ENCODE results near the gene GTPBP6. TPM values are rescaled to one million over a fixed set of nuclear protein-coding genes. Genes with fewer than 3 reads are reported as not detected.

Gene GTPBP6
- total RNA-seq, 1 experiment from 2014 or later: 37.4 TPM

DNA sequence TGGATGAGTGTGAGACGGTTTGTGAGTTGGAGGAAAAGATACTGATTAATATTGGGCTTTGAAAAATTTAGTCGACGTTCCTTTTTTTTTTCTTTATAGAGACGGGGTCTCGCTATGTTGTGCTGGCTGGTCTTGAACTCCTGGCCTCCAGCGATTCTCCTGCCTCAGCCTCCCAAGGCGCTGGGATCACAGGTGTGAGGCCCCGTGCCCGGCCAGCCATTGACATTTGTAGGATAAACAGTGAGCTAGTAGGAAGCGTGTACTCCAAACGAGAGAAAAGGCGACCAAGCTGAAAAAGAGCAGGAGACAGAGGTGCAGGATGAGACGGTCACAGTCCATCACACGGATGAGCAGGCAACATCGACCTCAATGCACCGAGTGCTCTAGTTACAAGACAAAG lies 48.8 kb upstream of the GTPBP6 start:
- intact Hi-C loops (cut with micrococcal nuclease; ENCODE audit: unreplicated experiment) (no loop called here), in situ Hi-C loops (cut with HindIII; ENCODE audit: low pct_unique_long_range_greater_than_20kb, low sequenced_read_pairs) (no loop called here)
- Histone ChIP-seq H3K36me3 (ENCODE audit: control insufficient read depth, insufficient read depth, low read length) (no peaks in the 10 kb centered on the region), H3K4me3 (ENCODE audit: low read depth in 2 of 2, low read length in 2 of 2) (no peak overlapping the region), H3K27ac (ENCODE audit: low read length) (no peak overlapping the region), H3K9me3 (ENCODE audit: control insufficient read depth, insufficient read depth, low read depth, low read length) (no peaks in the 10 kb centered on the region), H3K27me3 (ENCODE audit: control insufficient read depth, insufficient read depth, low read length) (no peaks in the 10 kb centered on the region), H3K4me1 (ENCODE audit: control insufficient read depth, insufficient read depth, low read length) (no peaks in the 10 kb centered on the region)
- TF ChIP-seq TCF7L2 (IDR thresholded peaks at IDR 0.05; ENCODE audit: low read depth, low read length) (no peak), POLR2AphosphoS5 (IDR thresholded peaks at IDR 0.05; ENCODE audit: low read depth, low read length) (no peak), SIN3A (IDR thresholded peaks at IDR 0.05; ENCODE audit: borderline replicate concordance, insufficient read depth, low read depth, low read length) (no peak)
- TF ChIP-seq, protein P1, sequence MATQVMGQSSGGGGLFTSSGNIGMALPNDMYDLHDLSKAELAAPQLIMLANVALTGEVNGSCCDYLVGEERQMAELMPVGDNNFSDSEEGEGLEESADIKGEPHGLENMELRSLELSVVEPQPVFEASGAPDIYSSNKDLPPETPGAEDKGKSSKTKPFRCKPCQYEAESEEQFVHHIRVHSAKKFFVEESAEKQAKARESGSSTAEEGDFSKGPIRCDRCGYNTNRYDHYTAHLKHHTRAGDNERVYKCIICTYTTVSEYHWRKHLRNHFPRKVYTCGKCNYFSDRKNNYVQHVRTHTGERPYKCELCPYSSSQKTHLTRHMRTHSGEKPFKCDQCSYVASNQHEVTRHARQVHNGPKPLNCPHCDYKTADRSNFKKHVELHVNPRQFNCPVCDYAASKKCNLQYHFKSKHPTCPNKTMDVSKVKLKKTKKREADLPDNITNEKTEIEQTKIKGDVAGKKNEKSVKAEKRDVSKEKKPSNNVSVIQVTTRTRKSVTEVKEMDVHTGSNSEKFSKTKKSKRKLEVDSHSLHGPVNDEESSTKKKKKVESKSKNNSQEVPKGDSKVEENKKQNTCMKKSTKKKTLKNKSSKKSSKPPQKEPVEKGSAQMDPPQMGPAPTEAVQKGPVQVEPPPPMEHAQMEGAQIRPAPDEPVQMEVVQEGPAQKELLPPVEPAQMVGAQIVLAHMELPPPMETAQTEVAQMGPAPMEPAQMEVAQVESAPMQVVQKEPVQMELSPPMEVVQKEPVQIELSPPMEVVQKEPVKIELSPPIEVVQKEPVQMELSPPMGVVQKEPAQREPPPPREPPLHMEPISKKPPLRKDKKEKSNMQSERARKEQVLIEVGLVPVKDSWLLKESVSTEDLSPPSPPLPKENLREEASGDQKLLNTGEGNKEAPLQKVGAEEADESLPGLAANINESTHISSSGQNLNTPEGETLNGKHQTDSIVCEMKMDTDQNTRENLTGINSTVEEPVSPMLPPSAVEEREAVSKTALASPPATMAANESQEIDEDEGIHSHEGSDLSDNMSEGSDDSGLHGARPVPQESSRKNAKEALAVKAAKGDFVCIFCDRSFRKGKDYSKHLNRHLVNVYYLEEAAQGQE (IDR thresholded peaks at IDR 0.05; ENCODE audit: insufficient read depth in 1 of 2, low read depth in 2 of 2, low read length in 1 of 2): no peak
- TF ChIP-seq, protein P2, sequence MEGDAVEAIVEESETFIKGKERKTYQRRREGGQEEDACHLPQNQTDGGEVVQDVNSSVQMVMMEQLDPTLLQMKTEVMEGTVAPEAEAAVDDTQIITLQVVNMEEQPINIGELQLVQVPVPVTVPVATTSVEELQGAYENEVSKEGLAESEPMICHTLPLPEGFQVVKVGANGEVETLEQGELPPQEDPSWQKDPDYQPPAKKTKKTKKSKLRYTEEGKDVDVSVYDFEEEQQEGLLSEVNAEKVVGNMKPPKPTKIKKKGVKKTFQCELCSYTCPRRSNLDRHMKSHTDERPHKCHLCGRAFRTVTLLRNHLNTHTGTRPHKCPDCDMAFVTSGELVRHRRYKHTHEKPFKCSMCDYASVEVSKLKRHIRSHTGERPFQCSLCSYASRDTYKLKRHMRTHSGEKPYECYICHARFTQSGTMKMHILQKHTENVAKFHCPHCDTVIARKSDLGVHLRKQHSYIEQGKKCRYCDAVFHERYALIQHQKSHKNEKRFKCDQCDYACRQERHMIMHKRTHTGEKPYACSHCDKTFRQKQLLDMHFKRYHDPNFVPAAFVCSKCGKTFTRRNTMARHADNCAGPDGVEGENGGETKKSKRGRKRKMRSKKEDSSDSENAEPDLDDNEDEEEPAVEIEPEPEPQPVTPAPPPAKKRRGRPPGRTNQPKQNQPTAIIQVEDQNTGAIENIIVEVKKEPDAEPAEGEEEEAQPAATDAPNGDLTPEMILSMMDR (IDR thresholded peaks at IDR 0.05): no peak
- no peak for ATAC-seq
- no peak for DNase-seq (ENCODE audit: low read depth, low spot score)
- ChIA-PET CTCF (no interaction called here), POLR2A (no interaction called here)
- BruUV-seq (replicated peaks): no TSS peak

DNA sequence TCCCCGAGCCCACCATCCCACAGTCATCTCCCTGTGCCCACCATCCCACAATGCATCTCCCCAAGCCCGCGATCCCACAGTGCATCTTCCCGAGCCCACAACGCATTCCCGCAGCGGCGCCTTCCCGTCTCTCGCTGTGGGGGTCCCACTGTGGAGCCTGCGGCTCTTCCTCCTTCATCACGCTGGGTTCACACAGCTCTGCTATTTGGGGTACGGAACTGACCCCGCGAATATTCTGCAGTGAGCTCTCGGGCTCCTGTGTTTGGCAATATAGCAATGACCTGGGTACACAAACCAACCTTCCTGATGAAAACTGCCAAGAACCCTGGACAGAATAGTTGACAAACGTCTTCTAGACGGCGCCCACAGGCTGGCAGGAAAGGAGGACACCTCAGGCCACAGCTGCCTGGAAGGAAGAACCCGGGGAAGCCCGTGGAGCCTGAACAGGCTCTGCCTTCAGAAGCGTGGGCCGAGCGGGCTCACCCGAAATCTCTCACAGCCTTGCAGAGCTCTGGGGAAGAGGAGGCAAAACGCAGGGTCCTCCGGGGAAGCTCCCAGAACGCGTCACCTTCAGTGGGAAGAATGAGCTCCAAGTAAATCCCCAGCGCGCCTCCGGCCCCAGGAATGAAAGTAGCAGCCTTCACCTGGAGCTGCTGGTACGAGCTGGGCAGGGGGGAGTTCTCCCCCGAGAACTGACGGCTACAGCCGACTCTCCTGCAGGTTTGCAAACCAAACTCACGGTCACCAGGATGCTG lies 45.2 kb upstream of the GTPBP6 start:
- Histone ChIP-seq H3K9me3 (ENCODE audit: control insufficient read depth, insufficient read depth, low read depth, low read length) (no peaks in the 10 kb centered on the region), H3K4me1 (ENCODE audit: control insufficient read depth, insufficient read depth, low read length) (no peaks in the 10 kb centered on the region), H3K36me3 (ENCODE audit: control insufficient read depth, insufficient read depth, low read length) (no peaks in the 10 kb centered on the region), H3K27me3 (ENCODE audit: control insufficient read depth, insufficient read depth, low read length) (no peaks in the 10 kb centered on the region), H3K27ac (ENCODE audit: low read length) (no peak overlapping the region), H3K4me3 (ENCODE audit: low read depth in 2 of 2, low read length in 2 of 2) (no peak overlapping the region)
- ChIA-PET CTCF (no interaction called here), POLR2A (no interaction called here)
- in situ Hi-C loops (cut with HindIII; ENCODE audit: low pct_unique_long_range_greater_than_20kb, low sequenced_read_pairs) (no loop called here), intact Hi-C loops (cut with micrococcal nuclease; ENCODE audit: unreplicated experiment) (no loop called here)
- no TSS peak for BruUV-seq (replicated peaks)
- no peak for ATAC-seq
- TF ChIP-seq, protein P2 (IDR thresholded peaks at IDR 0.05): no peak
- TF ChIP-seq POLR2AphosphoS5 (IDR thresholded peaks at IDR 0.05; ENCODE audit: low read depth, low read length): no peak
- no peak for TF ChIP-seq TCF7L2 (IDR thresholded peaks at IDR 0.05; ENCODE audit: low read depth, low read length)
- TF ChIP-seq, protein P1 (IDR thresholded peaks at IDR 0.05; ENCODE audit: insufficient read depth in 1 of 2, low read depth in 2 of 2, low read length in 1 of 2): no peak
- TF ChIP-seq SIN3A (IDR thresholded peaks at IDR 0.05; ENCODE audit: borderline replicate concordance, insufficient read depth, low read depth, low read length): no peak
- no peak for DNase-seq (ENCODE audit: low read depth, low spot score)

All from Panc1 (cell line).